GM12878 (cell line): ENCODE measurements around the gene G2E3. TPM values are rescaled to one million over a fixed set of nuclear protein-coding genes. Genes with fewer than 3 reads are reported as not detected.

Source experiments
- ATAC-seq: fragments of 200-7000 bp; cut with Tn5 transposase; 3 replicates; pipeline ENCODE4 v1.9.1; 2020; ENCODE audit warnings: mild to moderate bottlenecking, moderate library complexity
- BruUV-seq: library from RNA; stranded (reverse); fragments of 400-500 nt; replicated peaks from 2 replicates; lab custom pipeline; 2021; lab: Mats Ljungman, UMichigan
- CTCF ChIA-PET: fragments of 300-600 bp; sonication (Branson Sonifier 250); formaldehyde crosslinking; extraction: SDS; loops from one replicate; lab custom pipeline; 2021; ENCODE audit warnings: inconsistent platforms; lab: Yijun Ruan, JAX
- POLR2A ChIA-PET: fragments of 350-600 bp; formaldehyde crosslinking; extraction: SDS; loops from one replicate; lab custom pipeline; 2021; ENCODE audit warnings: inconsistent platforms; lab: Charles Lee
- RAD21 ChIA-PET: fragments of 300-600 bp; sonication (Branson Sonifier 250); formaldehyde crosslinking; loops from one replicate; lab custom pipeline; 2023; ENCODE audit warnings: antibody characterized with exemption; ENCODE audit not compliant: unreplicated experiment; lab: Charles Lee
- SMC1A ChIA-PET: fragments of 300-600 bp; sonication (Branson Sonifier 250); formaldehyde crosslinking; loops from one replicate; lab custom pipeline; 2023; ENCODE audit not compliant: unreplicated experiment, uncharacterized antibody; lab: Charles Lee
- DNase-seq: peaks from one replicate; pipeline ENCODE4 v3.0.0-alpha.2; 2011; ENCODE audit warnings: low read depth, low spot score
- FAIRE-seq: peaks from 3 replicates; lab custom pipeline; 2011; peaks lifted over from hg19 to GRCh38; lab: Jason Lieb, UNC
- H2AFZ ChIP-seq: 2 replicates; pipeline ENCODE4 v1.6.0; 2011; ENCODE audit warnings: low read depth, low read length, control low read depth; ENCODE audit not compliant: control insufficient read depth
- H3K27ac ChIP-seq: 2 replicates; pipeline ENCODE4 v1.5.1; 2011; ENCODE audit warnings: control low read depth; ENCODE audit not compliant: control insufficient read depth, insufficient read depth
- H3K27me3 ChIP-seq, 2 experiments: replicated peaks in 1 of 2; 2 replicates each; pipeline versions ENCODE4 v1.6.0 to v1.6.1; 2011; ENCODE audit warnings: low read length in 1 of 2; ENCODE audit not compliant: control insufficient read depth in 2 of 2, insufficient read depth in 2 of 2
- H3K36me3 ChIP-seq, 2 experiments: 2 replicates each; pipeline ENCODE4 v1.5.1; 2011; ENCODE audit warnings: low read length in 1 of 2; ENCODE audit not compliant: control insufficient read depth in 2 of 2, insufficient read depth in 2 of 2
- H3K4me1 ChIP-seq: 2 replicates; pipeline ENCODE4 v1.6.1; 2011; ENCODE audit warnings: mild to moderate bottlenecking, low read length, moderate library complexity, mixed read lengths; ENCODE audit not compliant: control insufficient read depth, insufficient read depth
- H3K4me2 ChIP-seq: 2 replicates; pipeline ENCODE4 v1.6.0; 2011; ENCODE audit warnings: control low read depth; ENCODE audit not compliant: control insufficient read depth, insufficient read depth
- H3K4me3 ChIP-seq: fragments of 200-600 bp; sonication (generic); 2 replicates; pipeline ENCODE4 v1.5.1; 2016
- H3K79me2 ChIP-seq: 2 replicates; pipeline ENCODE4 v1.6.0; 2011; ENCODE audit warnings: low read length; ENCODE audit not compliant: control insufficient read depth, insufficient read depth
- H3K9ac ChIP-seq: 2 replicates; pipeline ENCODE4 v1.8.0; 2011; ENCODE audit warnings: low read length, control low read depth, mixed read lengths; ENCODE audit not compliant: control insufficient read depth, insufficient read depth
- H3K9me3 ChIP-seq: replicated peaks from 3 replicates; pipeline ENCODE4 v1.5.1; 2011; ENCODE audit warnings: mild to moderate bottlenecking, low read length; ENCODE audit not compliant: control insufficient read depth, insufficient read depth
- H4K20me1 ChIP-seq: 2 replicates; pipeline ENCODE4 v1.6.0; 2011; ENCODE audit not compliant: control insufficient read depth, insufficient read depth
- ATF2 ChIP-seq: IDR thresholded peaks from 2 replicates; pipeline ENCODE4 v1.6.1; 2012; ENCODE audit warnings: low read length, inconsistent platforms
- E2F4 ChIP-seq: IDR thresholded peaks from 2 replicates; pipeline ENCODE4 v1.6.1; 2012; ENCODE audit warnings: low read depth, low read length, improper control_type of control experiment
- IRF4 ChIP-seq: IDR thresholded peaks from 2 replicates; pipeline ENCODE4 v1.6.1; 2011; ENCODE audit warnings: low read depth, low read length
- KLF5 ChIP-seq: fragments of 450-650 bp; IDR thresholded peaks from 2 replicates; pipeline ENCODE4 v1.6.1; 2014; ENCODE audit warnings: mild to moderate bottlenecking; ENCODE audit not compliant: partially characterized antibody
- MTA3 ChIP-seq: IDR thresholded peaks from 2 replicates; pipeline ENCODE4 v1.6.1; 2012; ENCODE audit warnings: low read length, inconsistent platforms, borderline replicate concordance
- PKNOX1 ChIP-seq: fragments of 450-650 bp; IDR thresholded peaks from 2 replicates; pipeline ENCODE4 v1.6.1; 2016; ENCODE audit warnings: mild to moderate bottlenecking
- WGBS: methylation state at CpG from one replicate; pipeline ENCODE4 v1.1.6; 2016; ENCODE audit warnings: low lambda C conversion rate; ENCODE audit not compliant: insufficient replicate concordance, insufficient coverage; ENCODE audit errors: missing lambda C conversion rate; 5-methylcytosine and 5-hydroxymethylcytosine counted together
- in situ Hi-C: fragments of 300-500 bp; cut with MboI; formaldehyde crosslinking; loops from 9 replicates; pipeline ENCODE4 v1.14.3; 2018; ENCODE audit warnings: mixed read lengths
- intact Hi-C: fragments of 100-400 bp; cut with micrococcal nuclease; formaldehyde crosslinking; loops from one replicate; pipeline ENCODE4 v1.14.2; 2022; ENCODE audit not compliant: unreplicated experiment
- polyA plus RNA-seq, 11 experiments: library from polyadenylated mRNA; depleted of rRNA in 4 of 11; unstranded in 6 of 11; stranded (reverse) in 5 of 11; fragments of >200 nt; fragmentation: Nextera tagmentation in 4 of 11; fragmentation: Illumina TruSeq in 1 of 11; extraction: Ambion mirVana in 4 of 11; extraction: Trizol in 1 of 11; gene quantifications; 1 replicate in 1 of 11; 2 replicates in 10 of 11; pipeline versions ENCODE4 v1.2.1 to v1.2.3, GENCODE V29; 2011 to 2016; ENCODE audit warnings: inconsistent platforms in 2 of 11, missing spikeins in 2 of 11, low read depth in 1 of 11
- total RNA-seq, 4 experiments: library from RNA; depleted of rRNA in 3 of 4; stranded (reverse); fragments of >200 nt in 3 of 4; fragmentation: Illumina TruSeq in 1 of 4; extraction: Trizol in 1 of 4; gene quantifications; 2 replicates each; pipeline versions ENCODE4 v1.2.1 to v1.2.3, GENCODE V29; 2013 to 2021

The G2E3 gene
- total and polyA plus RNA-seq, 10 of the 15 experiments (the other 5 are each of a cell fraction or from before 2014, with no cell fraction given): 10.0 to 38.0 (median 21.1) TPM

GRCh38 chr14:30621354-30621939 is 62.5 kb downstream of the G2E3 start:
- CTCF ChIA-PET: interaction anchor here (1.0 to 1.1 kb wide), 2 partner anchors 10 to 48 kb away, joined by 3 to 6 read pairs; no protein-coding TSS in a partner anchor

More at GRCh38 chr14:30621354-30621939, 62.5 kb downstream of the G2E3 start:
- TF ChIP-seq IRF4: no peak
- TF ChIP-seq PKNOX1: peak; percentile 31; the same call in 1 of the 2 replicates
- TF ChIP-seq ATF2: 0 out of 2 replicates have a peak, but pooled peaks have one; percentile 33
- TF ChIP-seq E2F4: no peak
- TF ChIP-seq KLF5: peak; percentile 35
- peak; percentile 21; the same call in 1 of the 2 replicates for TF ChIP-seq MTA3
- TF ChIP-seq, all 136 proteins: peak for 4
- Histone ChIP-seq H2AFZ (peak overlapping the region; percentile 94), H3K79me2 (peaks cover 46% of the 10 kb centered on the region), H3K9ac (peak overlapping the region; percentile 88), H3K9me3 (no peaks in the 10 kb centered on the region; the same call in 1 of the 3 replicates), H3K4me3 (peak overlapping the region; percentile 97), H3K27ac (peak overlapping the region; percentile 97), H3K27me3 (no peaks in the 10 kb centered on the region), H3K4me2 (peak overlapping the region; percentile 87), H4K20me1 (no peaks in the 10 kb centered on the region), H3K36me3 (no peaks in the 10 kb centered on the region), H3K4me1 (peaks cover 26% of the 10 kb centered on the region)
- POLR2A ChIA-PET: interaction anchor here (0.6 to 1.2 kb wide), 4 partner anchors 50 to 866 kb away, joined by 3 to 5 read pairs (median 3); partner anchors contain the start of genes AP4S1 and STRN3
- ATAC-seq: peak; percentile 13
- in situ Hi-C loops: no loop called here
- no peak for DNase-seq
- FAIRE-seq: peak; percentile 64
- SMC1A ChIA-PET: interaction anchor here (0.6 to 2.0 kb wide), 6 partner anchors 9 to 284 kb away, joined by 3 to 5 read pairs (median 3); no protein-coding TSS in a partner anchor
- RAD21 ChIA-PET: interaction anchor here (1.3 kb wide), 1 partner anchor 59 kb away, joined by 4 read pairs; no protein-coding TSS in a partner anchor
- intact Hi-C loops: no loop called here
- under 1% methylated on average over 17 of the region's 17 CpGs for WGBS
- BruUV-seq: TSS peak; percentile 99
